ENCODE data around the gene RPS17.
"Not testable (repeated sequence)": the region's sequence is repeated elsewhere in the genome, so short reads cannot be mapped to it uniquely, and the experiment has no call there.

RPS17 gene

GRCh38 chr15:82487045-82487444 is 53.2 kb downstream of the RPS17 start:
- DNase-seq (ENCODE audit: low spot score); in situ Hi-C loops (cut with MboI; ENCODE audit: low pct_unique_long_range_greater_than_20kb, low sequenced_read_pairs, unreplicated experiment): not testable (repeated sequence)

All from GM13977 (cell line).